Activated naive CD8-positive, alpha-beta T cell treated with anti-CD3 and anti-CD28 coated beads, Interleukin-2, amount 10 ng/mL, durations not matched to agents 7 days and 5 days (primary cell): ENCODE measurements around the gene EDN2. TPM values are rescaled to one million over a fixed set of nuclear protein-coding genes. Genes with fewer than 3 reads are reported as not detected.
A peak's percentile ranks its signal among the peaks of the same experiment; 100 is the strongest.

Experiments
- ATAC-seq: fragments of 150-1000 bp; cut with Tn5 transposase; one replicate; pipeline ENCODE4 v1.10.0; 2021; ENCODE audit warnings: low read depth, moderate library complexity
- POLR2A ChIA-PET: fragments of 350-600 bp; sonication (Branson Sonifier 250); formaldehyde crosslinking; loops from one replicate; lab custom pipeline; 2021; ENCODE audit warnings: antibody characterized with exemption; lab: Charles Lee
- DNase-seq: peaks from one replicate; pipeline ENCODE4 v3.0.0; 2021
- H3K27ac Mint-ChIP-seq: one replicate; pipeline ENCODE4 v1.8.0; 2022; ENCODE audit warnings: mild to moderate bottlenecking, mixed read lengths
- H3K27me3 Mint-ChIP-seq: one replicate; pipeline ENCODE4 v1.8.0; 2022; ENCODE audit warnings: mild to moderate bottlenecking, moderate library complexity, mixed read lengths
- H3K36me3 Mint-ChIP-seq: one replicate; pipeline ENCODE4 v1.8.0; 2021; ENCODE audit warnings: mild to moderate bottlenecking, mixed read lengths
- H3K4me1 Mint-ChIP-seq: one replicate; pipeline ENCODE4 v1.8.0; 2021; ENCODE audit warnings: mixed read lengths
- H3K4me3 Mint-ChIP-seq: one replicate; pipeline ENCODE4 v1.8.0; 2022; ENCODE audit warnings: mild to moderate bottlenecking, moderate library complexity, mixed read lengths
- H3K9me3 Mint-ChIP-seq: one replicate; pipeline ENCODE4 v1.8.0; 2021; ENCODE audit warnings: mixed read lengths
- total RNA-seq, 2 experiments: library from RNA; stranded (reverse); gene quantifications; one replicate each; pipeline ENCODE4 v1.2.3, GENCODE V29; 2021

EDN2 gene
- total RNA-seq, 2 experiments from 2014 or later, result not detected

DNA sequence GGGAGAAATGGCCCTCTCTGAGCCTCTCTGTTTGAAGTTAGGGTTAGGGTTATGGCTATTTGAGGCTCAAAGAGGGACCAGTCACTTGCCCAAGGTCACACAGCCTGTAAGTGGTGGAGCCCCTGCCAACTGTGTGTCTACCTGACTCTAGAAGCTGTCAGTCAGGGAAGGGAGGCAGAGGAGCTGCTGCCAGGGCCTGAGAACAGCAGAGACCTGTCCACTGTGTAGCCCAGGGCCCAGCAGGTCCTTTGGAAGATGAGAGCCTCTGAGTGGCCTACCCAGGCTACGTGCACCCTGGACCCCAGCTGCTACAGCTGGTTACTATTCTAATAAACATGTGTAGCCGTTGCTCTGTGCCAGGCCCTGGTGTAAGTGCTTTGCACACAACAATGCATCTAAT is 15.1 kb upstream of the EDN2 start:
- H3K4me1 Mint-ChIP-seq, result peaks cover 6% of the 10 kb centered on the region
- no peaks in the 10 kb centered on the region for H3K9me3 Mint-ChIP-seq
- no peak overlapping the region for H3K27ac Mint-ChIP-seq
- POLR2A ChIA-PET, result no interaction called here
- ATAC-seq, result no peak
- no peak overlapping the region for H3K4me3 Mint-ChIP-seq
- H3K36me3 Mint-ChIP-seq, result no peaks in the 10 kb centered on the region
- peaks cover 3% of the 10 kb centered on the region for H3K27me3 Mint-ChIP-seq
- DNase-seq, result no peak

DNA sequence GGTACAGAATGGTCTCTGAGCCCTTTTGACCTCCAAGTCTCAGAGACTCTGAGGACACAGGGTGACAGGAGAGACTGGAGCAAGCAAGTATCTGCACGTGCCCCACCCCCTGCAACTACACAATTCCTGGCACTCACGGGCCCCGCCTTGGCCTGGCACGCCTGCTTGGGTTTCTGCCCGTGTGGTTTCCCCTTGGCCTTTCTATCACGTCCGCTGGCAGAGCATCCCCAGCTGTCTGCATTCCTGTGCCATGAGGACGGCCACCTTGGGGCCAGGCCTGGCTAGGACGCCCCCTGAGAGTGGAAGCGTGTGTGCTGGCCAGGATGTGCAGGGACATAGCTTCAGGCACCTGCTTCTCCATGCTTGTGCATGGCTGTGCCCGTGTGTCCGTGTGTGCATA is 14.3 kb upstream of the EDN2 start:
- no peaks in the 10 kb centered on the region for H3K36me3 Mint-ChIP-seq
- no peak overlapping the region for H3K4me3 Mint-ChIP-seq
- peaks cover 3% of the 10 kb centered on the region for H3K27me3 Mint-ChIP-seq

DNA sequence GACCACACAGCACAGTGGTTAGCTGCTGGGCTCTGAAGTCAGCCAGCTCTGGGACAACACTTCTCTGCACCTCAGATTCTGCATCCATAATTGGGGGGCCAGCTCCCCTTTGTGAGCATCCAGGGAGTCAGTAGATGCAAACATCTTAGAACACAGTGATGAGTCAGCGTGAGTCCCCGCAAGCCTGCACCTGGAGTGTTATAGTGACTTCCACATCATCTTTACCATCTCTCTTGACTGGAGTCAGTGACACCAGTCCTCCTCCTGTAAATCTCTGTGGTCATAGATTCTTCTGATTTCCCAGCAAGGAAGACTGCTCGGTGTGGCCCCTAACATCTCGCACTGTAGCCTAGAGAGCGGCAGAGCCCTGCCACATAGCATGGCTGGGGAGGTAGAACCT is 13.9 kb upstream of the EDN2 start:
- H3K27ac Mint-ChIP-seq, result no peak overlapping the region
- peaks cover 3% of the 10 kb centered on the region for H3K27me3 Mint-ChIP-seq
- peaks cover 4% of the 10 kb centered on the region for H3K4me1 Mint-ChIP-seq
- H3K4me3 Mint-ChIP-seq, result no peak overlapping the region
- POLR2A ChIA-PET, result no interaction called here
- DNase-seq (no peak), ATAC-seq (no peak)
- H3K36me3 Mint-ChIP-seq, result no peaks in the 10 kb centered on the region
- no peaks in the 10 kb centered on the region for H3K9me3 Mint-ChIP-seq

More for the DNA sequence above, 14.3 kb upstream of the EDN2 start:
- DNase-seq, result no peak
- ATAC-seq, result no peak
- POLR2A ChIA-PET, result no interaction called here
- Mint-ChIP-seq H3K27ac (no peak overlapping the region), H3K9me3 (no peaks in the 10 kb centered on the region), H3K4me1 (peaks cover 4% of the 10 kb centered on the region)

DNA sequence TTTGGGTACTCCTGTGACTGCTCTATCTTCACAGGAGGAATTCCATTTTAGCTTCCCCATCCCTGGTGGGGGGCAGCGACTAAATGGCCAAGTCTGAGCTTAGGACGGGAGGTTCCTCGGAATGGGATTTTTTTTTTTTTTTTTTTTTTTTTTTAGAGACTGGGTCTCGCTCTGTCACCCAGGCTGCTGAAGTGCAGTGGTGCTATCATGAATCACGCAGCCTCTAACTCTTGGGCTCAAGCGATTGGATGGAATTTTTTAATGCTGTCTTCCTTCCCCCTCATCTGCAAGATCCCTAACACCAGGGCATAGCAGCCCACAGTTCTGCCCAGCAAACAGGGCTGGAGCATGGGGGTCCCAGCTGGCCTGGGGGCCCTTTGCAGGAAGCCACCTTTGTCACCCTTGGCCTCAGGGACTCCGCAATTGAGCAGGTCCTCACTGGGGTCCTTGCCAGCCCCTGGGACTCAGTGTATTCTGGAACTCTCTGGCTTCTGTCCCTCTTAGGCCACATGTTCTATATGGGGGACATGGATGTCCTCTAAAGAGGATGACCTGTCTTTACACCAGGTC is 13.1 kb upstream of the EDN2 start:
- POLR2A ChIA-PET, result no interaction called here
- DNase-seq, result no peak
- H3K4me1 Mint-ChIP-seq, result peaks cover 4% of the 10 kb centered on the region
- no peak overlapping the region for H3K4me3 Mint-ChIP-seq
- no peak for ATAC-seq
- peaks cover 3% of the 10 kb centered on the region for H3K27me3 Mint-ChIP-seq
- no peaks in the 10 kb centered on the region for H3K9me3 Mint-ChIP-seq
- no peak overlapping the region for H3K27ac Mint-ChIP-seq
- H3K36me3 Mint-ChIP-seq, result no peaks in the 10 kb centered on the region

DNA sequence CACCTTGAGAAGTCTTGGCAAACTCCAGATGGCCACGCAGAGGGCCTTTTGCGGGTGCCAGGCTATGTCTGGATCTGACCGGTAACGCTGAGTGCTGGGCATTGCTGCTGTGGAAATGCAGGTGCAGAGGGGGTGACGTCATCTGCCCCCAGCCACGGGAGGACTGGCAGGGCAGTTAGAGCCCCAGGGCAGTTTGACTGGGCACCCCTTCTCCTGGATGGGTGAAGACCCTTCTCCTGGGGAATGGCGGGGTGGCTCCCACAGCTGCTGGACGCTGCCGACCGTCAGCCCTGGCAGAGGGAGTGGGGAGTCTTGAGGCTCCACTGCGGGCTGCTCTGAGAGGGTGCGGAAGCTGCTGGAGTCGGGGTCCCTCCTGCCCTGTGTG is 12.6 kb upstream of the EDN2 start:
- POLR2A ChIA-PET, result no interaction called here
- Mint-ChIP-seq H3K9me3 (no peaks in the 10 kb centered on the region), H3K27me3 (peaks cover 3% of the 10 kb centered on the region), H3K36me3 (no peaks in the 10 kb centered on the region), H3K27ac (no peak overlapping the region), H3K4me1 (peaks cover 4% of the 10 kb centered on the region), H3K4me3 (peak overlapping the region; percentile 55)
- ATAC-seq, result no peak
- DNase-seq, result no peak

DNA sequence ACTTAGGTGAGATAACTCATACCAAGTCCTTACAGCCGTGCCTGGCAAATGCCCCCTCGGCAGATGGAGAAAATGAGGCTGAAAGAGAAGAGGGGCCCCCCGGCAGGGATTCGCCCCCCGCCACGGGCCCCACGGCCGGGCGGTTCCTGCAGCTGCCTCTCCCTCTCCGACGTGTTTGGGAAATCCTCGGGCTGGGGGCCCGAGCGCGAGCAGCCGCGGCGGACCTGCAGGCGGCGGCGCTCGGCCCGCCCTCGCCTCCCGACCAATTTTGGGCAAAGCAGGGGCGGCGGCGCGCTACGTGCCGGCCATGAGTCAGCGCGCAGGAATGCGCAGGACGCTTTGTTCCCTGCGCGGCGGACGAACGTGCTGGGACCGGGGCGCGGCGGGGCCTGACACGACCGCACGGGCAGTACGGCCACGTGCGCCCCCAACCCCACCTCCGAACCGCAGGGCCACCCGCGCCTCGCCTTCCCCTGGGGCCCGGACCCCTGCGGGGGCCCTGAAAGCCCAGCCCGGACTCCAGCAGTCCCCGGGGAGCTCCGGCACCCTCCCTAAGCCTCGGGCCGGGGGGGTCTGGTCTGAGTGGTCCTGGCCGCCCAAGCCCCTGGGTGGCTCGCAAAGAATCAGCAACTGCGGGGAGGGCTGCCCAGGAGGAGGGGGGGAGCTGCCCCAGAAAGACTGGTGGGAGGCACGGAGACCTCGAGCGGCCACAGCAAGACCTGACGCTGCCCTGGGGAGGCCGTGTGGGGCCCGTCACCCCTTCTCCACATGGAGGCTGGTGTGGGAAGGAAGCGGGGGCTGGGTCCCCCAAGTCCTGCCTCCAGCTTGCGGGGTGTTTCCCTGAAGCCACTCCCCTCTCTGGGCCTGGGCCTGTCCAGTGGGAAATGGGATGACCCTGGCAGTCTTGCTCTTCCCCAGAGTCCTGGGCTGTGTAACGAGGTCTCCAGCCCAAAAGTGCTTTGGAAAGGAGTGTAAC is 11.9 kb upstream of the EDN2 start:
- ATAC-seq (peak; percentile 68), DNase-seq (peak; percentile 65)
- peaks cover 4% of the 10 kb centered on the region for H3K4me1 Mint-ChIP-seq
- H3K9me3 Mint-ChIP-seq, result no peaks in the 10 kb centered on the region
- POLR2A ChIA-PET, result no interaction called here
- H3K27ac Mint-ChIP-seq, result no peak overlapping the region
- peaks cover 3% of the 10 kb centered on the region for H3K27me3 Mint-ChIP-seq
- H3K36me3 Mint-ChIP-seq, result no peaks in the 10 kb centered on the region
- H3K4me3 Mint-ChIP-seq, result peak overlapping the region; percentile 69

DNA sequence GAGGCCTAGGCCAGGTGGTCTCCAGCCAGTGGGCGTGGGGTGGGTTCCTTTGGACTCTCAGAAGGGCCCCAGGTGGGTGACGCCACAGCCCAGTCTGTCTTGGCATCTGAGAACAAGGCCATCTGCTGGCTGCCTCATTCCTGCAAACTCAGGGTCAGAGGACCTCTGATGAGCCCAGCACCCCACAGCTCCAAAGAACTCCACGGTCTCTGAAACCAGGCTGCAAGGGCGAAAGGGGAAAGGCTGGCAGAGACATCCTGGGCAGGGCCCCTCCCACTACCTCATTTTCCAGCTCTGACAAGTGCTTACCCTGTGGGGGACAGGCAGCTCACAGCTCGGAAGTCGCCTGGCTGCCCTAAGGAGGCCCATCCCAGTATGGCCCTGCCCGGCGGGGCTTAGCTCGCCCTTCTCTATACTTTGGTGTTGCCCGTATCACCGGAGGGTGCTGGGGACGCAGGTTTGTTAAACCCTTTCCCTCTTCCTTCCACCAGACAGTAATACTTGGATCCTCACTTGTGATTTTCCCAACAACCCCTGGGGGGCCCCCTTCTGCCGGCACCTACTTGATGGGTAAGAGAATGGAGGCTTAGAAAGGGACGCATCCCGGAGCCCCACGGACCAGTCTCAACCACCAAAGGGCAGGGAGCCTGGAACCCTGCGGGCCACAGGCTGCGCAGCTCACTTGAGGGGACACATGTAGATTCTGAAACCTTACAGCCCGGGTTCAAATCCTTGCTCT is 10.9 kb upstream of the EDN2 start:
- no peaks in the 10 kb centered on the region for H3K9me3 Mint-ChIP-seq
- peaks cover 3% of the 10 kb centered on the region for H3K27me3 Mint-ChIP-seq
- peaks cover 4% of the 10 kb centered on the region for H3K4me1 Mint-ChIP-seq
- no peaks in the 10 kb centered on the region for H3K36me3 Mint-ChIP-seq
- DNase-seq (peak; percentile 46), ATAC-seq (peak; percentile 25)
- POLR2A ChIA-PET, result no interaction called here
- peak overlapping the region; percentile 69 for H3K4me3 Mint-ChIP-seq
- H3K27ac Mint-ChIP-seq, result no peak overlapping the region

DNA sequence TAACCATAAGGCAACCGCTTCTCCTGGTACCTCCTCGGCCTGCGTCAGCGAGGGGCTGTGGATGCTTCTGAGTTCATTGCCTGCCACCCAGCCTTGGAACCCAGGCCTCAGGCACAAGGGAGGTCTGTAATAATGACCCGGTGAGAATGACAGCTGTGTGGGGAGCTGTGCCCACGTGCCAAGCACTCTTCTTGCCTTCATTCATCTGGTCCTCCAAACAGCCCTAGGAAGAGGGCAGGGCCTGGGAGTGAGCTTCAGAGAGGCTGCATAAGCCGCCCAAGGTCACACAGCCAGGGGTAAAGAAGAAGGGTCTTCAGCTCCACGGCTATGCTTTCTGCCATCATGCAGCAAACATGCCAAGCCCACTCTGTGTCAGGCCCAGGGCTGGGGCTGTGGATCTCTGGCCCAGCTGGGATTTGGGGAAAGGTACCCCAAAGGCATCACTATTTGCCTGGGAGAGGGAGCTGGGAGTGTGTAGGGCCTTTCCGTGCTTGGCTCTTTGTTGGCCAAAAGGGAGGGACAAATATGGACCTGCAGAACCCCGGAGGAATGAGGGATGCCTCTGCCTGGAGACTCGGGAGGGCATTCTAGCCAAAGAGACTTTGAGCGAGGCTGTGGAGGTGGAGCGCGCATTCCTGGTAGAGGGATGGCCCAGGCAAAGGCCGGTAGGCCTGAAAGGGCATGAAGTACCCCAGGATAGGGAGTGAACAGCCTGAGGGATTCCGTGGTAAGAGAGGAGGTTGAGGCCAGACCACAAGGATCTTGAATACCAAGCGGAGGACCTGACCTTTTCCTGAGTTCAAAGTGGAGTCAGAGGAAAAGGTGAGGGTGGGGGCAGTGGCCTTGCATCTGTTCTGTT is 10.1 kb upstream of the EDN2 start:
- no peaks in the 10 kb centered on the region for H3K36me3 Mint-ChIP-seq
- no peak overlapping the region for H3K27ac Mint-ChIP-seq
- no peak overlapping the region for H3K4me3 Mint-ChIP-seq
- ATAC-seq (no peak), DNase-seq (no peak)
- no peaks in the 10 kb centered on the region for H3K9me3 Mint-ChIP-seq
- H3K4me1 Mint-ChIP-seq, result peaks cover 4% of the 10 kb centered on the region
- peaks cover 5% of the 10 kb centered on the region for H3K27me3 Mint-ChIP-seq
- POLR2A ChIA-PET, result no interaction called here

DNA sequence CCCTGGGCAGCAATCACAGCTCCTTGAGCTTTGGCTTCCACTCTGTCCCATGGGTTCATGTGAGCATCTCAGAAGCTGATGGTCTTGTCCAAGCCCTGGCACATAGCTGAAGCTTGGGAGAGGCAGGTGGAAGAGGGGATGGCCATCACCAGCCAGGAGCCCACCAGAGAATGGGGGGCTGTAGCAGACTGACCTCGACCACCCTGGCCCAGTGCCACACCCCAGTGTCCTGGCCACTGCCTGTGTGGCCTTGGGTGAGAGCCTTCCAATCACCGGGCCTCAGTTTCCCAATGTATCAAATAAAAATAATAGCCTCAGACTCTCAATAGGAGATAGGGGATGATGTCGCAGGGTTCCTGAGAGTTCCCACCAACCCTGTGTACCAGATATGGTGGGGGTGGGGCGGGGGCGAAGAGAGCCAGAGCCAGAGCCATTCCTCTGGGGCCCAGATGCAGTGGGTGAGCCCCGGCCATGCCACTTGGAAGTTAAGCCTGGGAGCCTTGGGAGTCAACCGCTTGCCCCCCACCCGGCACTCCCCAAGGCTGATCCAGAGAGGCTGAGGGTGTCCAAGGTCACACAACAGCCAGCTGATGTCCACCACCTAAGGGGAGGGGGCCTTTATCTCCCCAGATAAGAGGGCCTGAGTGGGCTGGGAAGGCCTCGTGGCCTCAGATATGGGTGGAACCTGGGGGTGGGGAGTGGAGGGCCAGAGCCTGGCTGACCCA is 9.3 kb upstream of the EDN2 start:
- ATAC-seq (no peak), DNase-seq (no peak)
- Mint-ChIP-seq H3K4me1 (peaks cover 4% of the 10 kb centered on the region), H3K27ac (no peak overlapping the region), H3K27me3 (peaks cover 5% of the 10 kb centered on the region), H3K4me3 (no peak overlapping the region), H3K36me3 (no peaks in the 10 kb centered on the region), H3K9me3 (no peaks in the 10 kb centered on the region)
- POLR2A ChIA-PET, result no interaction called here

DNA sequence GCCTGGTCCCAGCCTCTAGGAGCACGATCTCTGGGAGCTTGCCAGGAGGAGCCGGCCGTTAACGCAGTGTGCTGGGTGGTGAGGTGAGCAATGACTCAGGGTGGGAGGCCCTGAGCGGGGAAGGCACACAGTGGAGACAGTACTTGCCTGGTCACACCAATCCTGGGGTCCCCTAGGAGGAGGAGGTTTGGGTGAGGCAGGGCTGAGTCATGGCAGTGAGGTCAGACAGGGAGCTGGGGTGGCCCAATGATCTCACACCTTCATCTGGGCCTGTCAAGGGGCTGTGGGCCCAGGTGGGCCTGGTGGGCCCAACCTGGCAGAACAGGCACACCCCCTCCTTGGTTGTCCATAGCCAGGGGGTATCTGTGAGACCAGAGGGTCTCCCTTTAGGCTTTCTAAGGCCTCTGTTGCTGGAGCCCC is 8.6 kb upstream of the EDN2 start:
- Mint-ChIP-seq H3K9me3 (no peaks in the 10 kb centered on the region), H3K4me1 (peaks cover 3% of the 10 kb centered on the region), H3K4me3 (no peak overlapping the region), H3K36me3 (no peaks in the 10 kb centered on the region), H3K27me3 (peaks cover 5% of the 10 kb centered on the region), H3K27ac (no peak overlapping the region)
- DNase-seq, result no peak
- POLR2A ChIA-PET, result no interaction called here
- ATAC-seq, result no peak

DNA sequence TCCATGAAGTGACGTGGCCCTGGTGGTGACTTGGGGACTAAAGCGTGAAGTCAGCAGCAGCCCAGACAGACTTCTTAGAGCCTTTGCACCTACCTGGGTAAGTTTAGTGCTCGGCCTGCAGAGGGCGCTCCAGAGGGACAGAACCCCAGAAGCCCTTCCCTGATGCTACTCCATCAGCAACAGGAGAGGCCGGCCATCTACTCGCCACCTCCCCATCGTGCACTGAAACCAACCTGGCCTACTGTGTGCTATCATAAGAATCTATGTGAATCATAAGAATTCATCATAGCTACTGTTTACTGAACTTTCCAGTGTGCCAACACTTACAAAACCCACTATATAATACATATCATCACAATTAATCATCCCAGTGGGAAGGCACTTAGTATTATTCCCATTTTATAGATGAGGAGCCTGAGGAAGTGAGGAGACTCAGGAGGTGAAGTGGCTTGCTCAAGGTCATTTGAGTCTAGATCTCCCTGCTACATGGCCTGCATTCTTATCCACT is 7.9 kb upstream of the EDN2 start:
- Mint-ChIP-seq H3K27me3 (peaks cover 5% of the 10 kb centered on the region), H3K4me1 (peaks cover 3% of the 10 kb centered on the region), H3K9me3 (no peaks in the 10 kb centered on the region), H3K36me3 (no peaks in the 10 kb centered on the region), H3K4me3 (no peak overlapping the region), H3K27ac (no peak overlapping the region)
- DNase-seq (peak; percentile 70), ATAC-seq (no peak)
- POLR2A ChIA-PET, result no interaction called here

DNA sequence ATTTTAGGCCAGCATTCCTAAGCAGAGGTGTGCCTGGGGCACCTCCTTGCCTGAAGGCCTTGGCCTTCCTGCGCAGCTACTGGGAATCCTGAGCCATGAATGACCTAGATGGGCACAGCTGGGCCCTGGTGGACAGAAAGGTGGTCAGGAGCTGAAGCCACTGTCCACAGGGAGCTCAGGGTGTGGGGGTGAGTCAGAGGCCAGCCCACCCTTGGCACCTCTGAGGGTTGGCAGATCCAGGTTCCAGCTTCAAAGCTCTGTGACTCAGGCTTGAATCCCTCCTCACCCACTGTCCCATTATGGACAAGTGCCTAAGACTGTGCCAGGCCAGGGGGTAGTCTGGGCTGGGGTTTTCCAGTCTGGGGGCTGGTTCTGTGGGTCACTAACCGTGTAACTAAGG is 6.4 kb upstream of the EDN2 start:
- ATAC-seq, result no peak
- H3K36me3 Mint-ChIP-seq, result no peaks in the 10 kb centered on the region
- no peaks in the 10 kb centered on the region for H3K9me3 Mint-ChIP-seq
- POLR2A ChIA-PET, result no interaction called here
- no peak for DNase-seq
- no peak overlapping the region for H3K4me3 Mint-ChIP-seq
- H3K4me1 Mint-ChIP-seq, result peaks cover 3% of the 10 kb centered on the region
- peaks cover 20% of the 10 kb centered on the region for H3K27me3 Mint-ChIP-seq
- H3K27ac Mint-ChIP-seq, result no peak overlapping the region
